HG03460 (cell line): Measurements from ENCODE around the gene TMEM126B.
"Not testable (repeated sequence)": the region's sequence is repeated elsewhere in the genome, so short reads cannot be mapped to it uniquely, and the experiment has no call there.

Experiments used
- ATAC-seq: cut with Tn5 transposase; IDR thresholded peaks from one replicate; pipeline ENCODE4 v1.9.1; 2021; ENCODE audit not compliant: unreplicated experiment

Gene TMEM126B

DNA sequence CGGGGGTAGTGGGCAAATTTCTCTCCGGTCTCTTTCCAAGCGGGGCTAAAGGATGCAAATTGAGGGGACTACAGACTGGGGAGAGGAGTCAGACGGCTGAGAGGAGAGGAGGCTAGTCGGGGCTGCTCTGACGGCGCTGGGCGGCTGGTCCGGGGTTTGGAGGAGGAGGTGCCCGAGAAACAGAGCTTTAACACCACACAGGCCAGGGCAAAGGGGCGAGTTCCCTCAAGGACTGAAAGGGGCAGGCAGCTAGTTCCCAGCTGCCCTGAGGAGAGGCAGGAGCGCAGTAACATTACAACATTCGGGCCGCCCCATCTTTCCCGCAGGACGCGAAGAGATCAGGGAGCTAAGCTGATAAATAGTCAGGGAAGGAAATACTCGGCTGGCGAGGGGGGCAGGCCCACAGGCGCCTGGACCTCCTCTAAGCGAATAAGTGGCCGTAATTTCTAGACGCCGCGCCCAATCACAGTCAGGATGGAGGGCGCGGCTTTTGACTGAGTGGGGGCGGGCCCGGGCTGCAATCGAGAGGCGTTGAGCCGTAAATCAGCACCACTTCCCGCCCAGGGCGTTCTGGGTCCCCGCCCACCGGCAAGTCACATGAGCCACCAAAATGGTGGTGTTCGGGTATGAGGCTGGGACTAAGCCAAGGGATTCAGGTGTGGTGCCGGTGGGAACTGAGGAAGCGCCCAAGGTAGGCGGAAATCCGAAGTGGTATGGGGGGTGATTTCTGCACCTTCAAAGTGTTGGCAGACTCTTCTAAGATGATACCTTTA is at the start of gene TMEM126B:
Gene TMEM126B, plus strand, starts transcription at position 596 of the 773 bp plus-strand sequence. Its CDS starts 15 bp downstream, at position 611.
- peak; percentile 99 for ATAC-seq

DNA sequence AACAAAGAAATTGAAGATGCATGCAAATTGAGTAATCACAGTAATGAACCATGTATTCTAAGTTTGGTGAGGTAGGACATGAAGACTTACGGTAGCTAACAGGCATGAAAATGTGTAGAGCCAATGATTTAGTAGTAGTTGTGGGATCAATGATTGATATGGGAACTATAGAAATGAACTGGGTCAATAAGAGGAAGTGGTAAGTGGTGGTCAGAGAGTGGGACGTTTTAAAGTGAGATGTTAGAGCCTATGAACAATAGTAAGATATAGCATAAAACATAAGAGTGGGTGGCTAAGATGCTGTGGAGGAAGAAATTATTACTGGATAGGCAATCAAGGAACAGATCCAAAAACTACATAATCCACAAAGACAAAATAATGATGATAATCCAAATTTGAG is 46.3 kb upstream of the TMEM126B start:
- ATAC-seq = no peak

DNA sequence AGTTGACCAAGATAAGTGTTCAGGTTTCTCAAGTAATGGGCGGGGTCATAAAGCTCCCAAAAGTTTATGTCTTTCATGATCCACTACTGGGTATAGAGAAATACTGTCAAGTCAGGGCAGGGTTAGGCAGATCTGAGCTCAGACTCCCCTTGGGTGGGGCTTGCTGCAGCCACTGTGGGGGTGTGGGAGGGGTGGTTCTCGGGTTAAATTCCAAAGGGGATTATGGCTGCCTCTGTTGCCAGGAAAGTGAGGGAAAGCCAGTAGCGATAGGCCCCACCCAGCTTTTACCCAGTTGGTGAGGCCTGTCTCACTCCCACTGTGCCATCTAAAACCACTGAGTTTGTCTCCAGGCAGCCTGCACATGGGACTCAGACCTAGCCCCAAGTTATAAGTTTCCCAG is 39.0 kb upstream of the TMEM126B start:
- no peak for ATAC-seq

DNA sequence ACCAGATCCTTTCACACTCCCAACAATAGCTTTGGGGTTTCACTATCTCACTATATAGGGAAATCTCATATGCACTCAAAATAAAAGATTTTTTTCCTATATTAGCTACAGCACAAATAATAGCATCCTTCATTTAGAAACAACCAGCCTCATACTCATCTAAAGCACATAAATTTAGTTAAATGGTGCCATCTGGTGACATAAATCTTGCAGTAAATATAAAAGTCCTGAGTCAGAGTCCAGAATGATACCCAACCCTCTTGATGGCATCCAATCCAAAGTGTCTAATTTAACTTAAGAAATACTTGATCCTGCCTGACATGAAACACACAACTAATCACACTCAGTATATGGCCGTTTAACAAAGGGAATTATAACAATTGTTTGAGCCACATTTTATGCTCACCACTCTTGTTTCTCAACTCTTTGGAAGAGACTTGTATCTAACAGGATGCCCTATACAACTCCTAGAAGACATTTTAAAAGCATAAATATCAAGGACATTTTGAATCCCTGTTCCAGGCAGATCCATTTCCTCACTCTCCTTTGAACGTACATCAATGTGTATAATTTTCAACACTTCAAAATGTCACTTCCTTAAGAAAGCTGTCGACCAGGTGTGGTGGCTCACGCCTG is 37.4 kb upstream of the TMEM126B start:
- no peak for ATAC-seq

DNA sequence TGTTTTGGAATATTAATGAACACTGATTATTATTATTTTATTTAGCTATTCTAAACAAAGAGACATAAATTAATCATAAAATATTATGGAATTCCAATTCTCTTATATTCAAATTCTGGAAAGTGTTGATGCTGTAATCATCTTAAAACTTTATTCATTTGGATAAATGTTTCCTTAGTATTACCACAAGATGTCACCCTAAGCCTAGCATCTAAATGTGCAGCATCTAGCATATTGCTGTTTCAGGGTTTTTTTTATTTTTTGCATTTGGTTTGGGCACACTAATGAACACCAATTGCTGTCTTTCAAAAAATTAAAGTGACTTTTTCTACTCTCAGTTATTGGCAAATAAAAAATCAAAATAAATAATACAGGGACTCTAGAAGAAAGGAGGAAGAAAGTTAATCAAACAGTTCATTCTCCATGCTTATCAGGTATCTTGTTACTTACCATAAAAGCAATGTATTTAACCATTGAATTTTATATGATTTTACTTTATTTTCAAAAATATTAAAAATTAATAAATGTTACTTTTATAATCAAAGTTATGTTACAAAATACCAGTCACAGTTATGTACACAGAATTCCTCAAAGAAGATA is 33.0 kb upstream of the TMEM126B start:
- ATAC-seq = no peak

DNA sequence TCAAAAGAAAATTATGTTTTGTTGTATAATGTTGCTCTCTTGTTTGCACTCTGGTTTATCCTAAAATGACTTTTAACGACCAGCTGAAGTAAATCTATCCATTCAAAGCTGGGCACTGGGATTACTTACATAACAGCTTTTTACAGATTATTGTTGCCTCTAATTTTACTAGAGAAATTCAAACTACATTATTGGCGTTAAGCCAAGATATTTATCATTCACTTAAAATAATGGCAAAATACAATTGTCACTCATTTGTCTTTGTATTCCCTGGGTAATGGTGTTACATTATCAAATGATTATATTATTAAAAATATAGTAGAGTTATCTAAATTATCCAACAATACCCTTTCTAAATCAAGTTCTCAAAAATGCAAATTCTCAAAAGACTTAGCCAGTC is 31.5 kb upstream of the TMEM126B start:
- ATAC-seq = no peak

DNA sequence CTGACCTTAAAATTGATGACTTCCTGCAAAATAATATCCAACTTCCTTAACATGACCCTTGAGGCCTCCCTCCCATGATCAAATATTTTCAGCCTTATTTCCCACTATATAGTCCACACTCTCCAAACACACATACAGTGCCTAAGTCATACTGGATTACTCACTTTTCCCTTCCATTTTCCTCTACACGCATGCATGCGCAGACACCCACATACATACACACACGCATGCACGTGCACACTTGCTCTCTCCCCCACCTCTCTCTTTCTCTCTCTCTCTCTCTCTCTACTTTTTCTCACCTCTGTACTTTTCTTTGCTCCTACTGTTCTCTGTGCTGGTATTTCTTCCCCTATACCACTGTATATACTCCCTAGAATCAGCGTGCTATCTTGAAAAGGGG is 29.3 kb upstream of the TMEM126B start:
- ATAC-seq = no peak

DNA sequence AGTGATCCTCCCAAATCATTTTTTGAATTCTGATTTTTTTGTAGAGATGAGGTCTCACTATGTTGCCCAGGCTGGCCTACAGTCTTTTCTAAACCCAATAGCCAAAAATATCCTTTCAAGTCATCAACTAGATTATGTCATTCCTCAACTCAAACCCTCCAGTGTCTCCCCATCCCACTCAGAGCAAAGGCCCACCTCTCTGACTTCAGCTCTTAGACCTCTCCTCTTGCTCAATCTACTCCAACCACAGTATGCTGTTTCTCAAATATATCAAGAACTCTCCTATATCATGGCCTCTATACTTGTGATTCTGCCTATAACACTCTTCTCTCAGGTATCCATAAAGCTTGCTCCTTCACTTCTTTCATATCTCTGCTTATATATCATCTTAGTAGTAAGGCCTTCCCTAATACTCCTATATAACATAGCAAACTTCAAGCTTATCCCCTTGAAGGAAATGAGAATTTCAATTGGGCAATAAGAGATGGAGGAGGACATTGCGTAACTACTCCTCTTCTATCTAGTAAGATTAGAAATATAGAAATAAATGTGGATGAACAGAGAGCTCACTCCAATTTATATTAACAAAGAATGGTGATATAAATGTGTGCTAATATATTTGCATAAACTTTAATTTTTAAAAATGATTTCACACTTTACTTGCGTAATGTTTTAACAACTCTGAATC is 25.7 kb upstream of the TMEM126B start:
- ATAC-seq = no peak

DNA sequence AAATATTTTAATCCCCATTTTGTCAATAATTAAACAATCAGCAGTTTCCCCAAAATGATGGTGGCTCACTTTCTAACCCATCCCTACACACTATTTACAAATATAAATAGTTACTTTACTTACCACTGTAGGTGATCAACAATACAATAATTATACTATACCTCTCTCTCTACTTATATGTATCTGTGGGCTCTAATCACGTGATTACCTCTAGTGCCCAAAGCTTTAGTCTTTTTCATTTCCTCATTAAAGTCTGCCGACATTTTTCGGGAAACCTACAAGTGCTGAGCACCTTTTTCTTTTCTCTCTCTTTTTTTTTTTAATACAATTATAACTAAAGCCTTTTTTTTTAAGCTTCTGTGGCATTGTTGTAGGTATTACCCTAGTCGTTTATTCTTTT is 25.2 kb upstream of the TMEM126B start:
- no peak for ATAC-seq

DNA sequence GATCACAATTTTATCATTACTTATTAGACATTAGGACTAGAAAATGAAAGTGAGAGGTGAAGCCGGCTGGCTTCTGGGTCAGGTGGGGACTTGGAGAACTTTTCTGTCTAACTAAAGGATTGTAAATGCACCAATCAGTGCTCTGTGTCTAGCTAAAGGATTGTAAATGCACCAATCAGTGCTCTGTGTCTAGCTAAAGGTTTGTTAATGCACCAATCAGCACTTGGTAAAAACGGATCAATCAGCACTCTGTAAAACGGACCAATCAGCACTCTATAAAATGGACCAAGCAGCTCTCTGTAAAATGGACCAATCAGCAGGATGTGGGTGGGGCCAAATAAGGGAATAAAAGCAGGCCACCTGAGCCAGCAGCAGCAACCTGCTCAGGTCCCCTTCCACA is 22.2 kb upstream of the TMEM126B start:
- ATAC-seq = not testable (repeated sequence)

DNA sequence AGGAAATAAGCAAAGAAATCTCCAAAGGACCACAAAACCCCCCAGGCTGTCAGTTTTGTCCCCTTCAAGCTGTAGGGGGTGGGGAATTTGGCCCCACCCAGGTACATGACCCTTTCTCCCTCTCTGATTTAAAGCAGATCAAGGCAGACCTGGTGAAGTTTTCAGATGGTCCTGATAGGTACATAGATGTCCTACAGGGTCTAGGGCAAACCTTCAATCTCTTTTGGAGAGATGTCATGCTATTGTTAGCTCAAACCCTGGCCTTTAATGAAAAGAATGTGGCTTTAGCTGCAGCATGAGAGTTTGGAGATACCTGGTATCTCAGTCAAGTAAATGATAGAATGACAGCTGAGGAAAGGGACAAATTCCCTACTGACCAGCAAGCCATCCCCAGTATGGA is 19.8 kb upstream of the TMEM126B start:
- not testable (repeated sequence) for ATAC-seq

DNA sequence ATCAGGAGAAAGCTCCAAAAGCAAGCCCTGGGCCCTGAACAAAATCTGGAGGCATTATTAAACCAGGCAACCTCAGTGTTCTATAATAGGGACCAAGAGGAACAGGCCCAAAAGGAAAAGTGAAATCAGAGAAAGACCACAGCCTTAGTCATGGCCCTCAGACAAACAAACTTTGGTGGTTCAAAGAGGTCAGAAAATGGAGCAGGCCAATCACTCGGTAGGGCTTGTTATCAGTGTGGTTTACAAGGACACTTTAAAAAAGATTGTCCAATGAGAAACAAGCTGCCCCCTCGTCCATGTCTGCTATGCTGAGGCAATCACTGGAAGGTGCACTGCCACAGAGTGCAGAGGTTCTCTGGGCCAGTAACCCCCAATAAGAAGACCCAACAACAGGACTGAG is 19.1 kb upstream of the TMEM126B start:
- ATAC-seq = not testable (repeated sequence)

DNA sequence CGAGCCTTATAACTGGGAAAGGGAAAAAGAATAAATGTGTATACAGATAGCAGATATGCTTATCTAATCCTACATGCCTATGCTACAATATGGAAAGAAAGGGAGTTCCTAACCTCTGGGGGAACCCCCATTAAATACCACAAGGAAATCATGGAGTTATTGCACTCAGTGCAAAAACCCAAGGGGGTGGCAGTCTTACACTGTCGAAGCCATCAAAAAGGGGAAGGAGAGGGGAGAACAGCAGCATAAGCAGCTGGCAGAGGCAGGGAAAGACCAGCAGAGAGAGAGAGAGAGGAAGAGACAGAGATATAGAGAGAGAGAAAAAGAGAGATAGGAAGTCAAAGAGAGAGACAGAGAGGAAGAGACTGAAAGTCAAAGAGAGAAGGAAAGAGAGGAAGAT is 16.8 kb upstream of the TMEM126B start:
- ATAC-seq = not testable (repeated sequence)

DNA sequence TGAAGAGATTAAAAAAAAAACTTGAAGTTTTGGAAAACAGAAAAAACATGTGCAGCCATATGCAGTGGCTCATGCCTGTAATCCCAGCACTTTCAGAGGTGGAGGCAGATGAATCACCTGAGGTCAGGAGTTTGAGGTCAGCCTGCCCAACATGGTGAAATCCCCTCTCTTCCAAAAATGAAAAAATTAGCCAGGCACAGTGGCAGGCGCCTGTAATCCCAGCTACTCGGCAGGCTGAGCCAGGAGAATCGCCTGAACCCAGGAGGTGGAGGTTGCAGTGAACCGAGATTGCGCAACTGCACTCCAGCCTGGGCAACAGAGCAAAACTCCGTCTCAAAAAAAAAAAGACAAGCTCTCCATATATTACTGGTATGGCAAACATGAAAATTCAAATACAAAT is 8.9 kb upstream of the TMEM126B start:
- no peak for ATAC-seq

DNA sequence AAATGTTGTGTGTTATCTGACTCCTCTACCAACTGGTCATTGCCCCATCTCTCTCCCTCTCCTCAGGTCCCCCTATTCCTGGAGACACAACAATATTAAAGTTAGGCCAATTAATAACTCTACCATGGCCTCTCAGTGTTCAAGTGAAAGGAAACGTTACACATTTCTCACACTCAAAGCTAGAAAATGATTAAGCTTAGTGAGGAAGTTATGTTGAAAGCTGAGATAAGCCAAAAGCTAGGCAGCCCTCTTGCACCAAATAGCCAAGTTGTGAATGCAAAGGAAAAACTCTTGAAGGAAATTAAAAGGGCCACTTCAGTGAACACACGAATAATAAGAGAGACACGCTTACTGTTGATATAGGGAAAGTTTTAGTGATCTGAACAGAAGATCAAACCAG is 8.1 kb upstream of the TMEM126B start:
- no peak for ATAC-seq

DNA sequence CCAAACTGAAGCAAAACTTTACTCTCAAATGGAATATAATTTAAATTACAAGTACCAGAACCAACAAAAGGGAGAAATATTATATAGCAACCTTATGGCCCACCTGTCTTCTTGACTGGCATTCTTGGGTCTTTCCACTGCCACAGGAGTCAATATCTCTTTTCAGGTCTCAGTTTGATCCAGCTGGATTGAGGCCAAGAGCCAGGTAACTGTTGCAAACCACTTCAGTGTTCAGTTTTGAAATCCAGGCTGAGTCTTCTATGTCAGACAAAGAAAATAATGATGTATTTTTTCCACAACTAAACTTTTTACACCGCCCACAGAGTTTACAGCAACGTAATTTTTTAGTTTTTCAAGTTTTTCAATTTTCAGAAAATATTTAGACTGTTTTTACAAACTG is 1.9 kb upstream of the TMEM126B start:
- ATAC-seq = no peak

DNA sequence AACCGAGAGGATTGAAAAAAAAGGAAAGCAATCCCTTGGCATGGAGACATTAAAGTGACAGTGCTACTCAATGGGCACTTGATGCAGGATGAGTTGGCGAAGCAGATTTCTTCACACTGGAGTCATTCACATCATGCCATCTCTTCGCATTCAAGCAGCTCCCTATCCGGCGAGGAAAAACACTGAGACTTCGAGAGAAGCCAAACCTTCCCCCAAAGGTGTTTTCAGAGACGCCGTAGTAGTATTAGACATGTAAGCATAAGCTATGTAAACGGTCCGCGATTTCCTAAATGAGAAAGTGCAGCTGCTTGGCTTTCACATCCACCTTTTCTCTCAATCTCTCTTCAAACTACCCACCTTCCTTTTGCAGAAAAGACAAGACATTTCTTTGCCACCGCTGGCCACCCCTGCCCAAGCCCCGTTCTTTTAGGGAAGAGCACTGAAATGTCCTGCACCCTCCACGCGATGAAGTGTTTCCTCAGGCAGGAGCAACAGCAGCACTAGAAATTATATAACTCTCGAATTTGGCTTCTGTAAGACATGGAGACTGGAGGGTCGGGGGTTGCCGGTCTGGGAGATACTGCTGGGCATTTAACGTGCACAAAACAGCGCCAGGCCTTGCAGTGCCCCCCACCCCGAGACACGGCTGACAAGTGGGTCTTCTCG is 928 bp upstream of the TMEM126B start, which contains the start of gene DLG2:
Gene DLG2, minus strand, starts transcription at position 13 of the 666 bp plus-strand sequence.
- peak; percentile 2 for ATAC-seq

DNA sequence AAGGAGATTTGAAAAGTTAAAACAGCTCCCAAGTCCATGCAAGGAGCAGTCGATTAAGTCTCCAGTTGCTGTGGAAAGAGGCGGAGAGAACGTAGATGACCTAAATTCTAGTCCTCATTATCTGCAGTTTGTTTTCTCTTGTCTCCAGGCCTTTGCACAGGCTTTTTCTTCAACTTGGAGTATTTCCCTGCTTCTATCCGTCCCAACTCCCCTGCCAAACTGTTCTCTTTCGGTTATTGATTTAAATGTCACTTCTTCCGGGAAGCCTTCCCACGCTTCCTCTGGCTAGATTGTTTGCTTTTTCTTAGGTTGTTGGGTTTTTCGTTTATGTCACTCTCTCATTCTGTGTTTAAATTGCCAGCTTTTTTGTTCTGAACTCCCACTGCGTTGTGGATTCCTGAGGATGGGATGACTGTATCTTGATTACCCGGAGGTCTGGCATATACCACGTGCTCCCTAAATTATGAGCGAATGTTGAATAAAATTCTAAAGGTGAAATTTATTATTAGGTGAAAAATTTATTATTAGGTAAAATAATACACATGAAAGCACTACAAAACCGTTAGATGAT is 463 bp downstream of the TMEM126B start:
- peak; percentile 8 for ATAC-seq

DNA sequence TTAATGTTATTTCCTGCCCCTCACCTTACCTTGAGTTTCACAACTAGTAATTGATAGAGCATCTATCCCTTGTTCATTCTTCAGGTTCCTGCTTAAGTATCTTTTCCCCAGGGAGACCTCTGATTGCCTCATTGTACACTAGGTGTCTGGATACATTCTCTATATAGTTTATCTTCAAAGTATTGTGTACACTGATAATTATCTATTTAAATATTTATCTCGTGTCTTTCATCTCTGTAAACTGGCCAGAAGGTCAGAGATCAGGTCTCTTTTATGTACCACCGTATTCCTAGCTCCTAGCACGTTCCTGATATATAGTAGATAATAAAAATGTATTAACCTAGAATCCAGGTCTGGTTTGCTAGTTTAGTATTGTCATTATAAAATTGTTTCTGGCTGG is 6.4 kb downstream of the TMEM126B start:
- ATAC-seq = no peak

DNA sequence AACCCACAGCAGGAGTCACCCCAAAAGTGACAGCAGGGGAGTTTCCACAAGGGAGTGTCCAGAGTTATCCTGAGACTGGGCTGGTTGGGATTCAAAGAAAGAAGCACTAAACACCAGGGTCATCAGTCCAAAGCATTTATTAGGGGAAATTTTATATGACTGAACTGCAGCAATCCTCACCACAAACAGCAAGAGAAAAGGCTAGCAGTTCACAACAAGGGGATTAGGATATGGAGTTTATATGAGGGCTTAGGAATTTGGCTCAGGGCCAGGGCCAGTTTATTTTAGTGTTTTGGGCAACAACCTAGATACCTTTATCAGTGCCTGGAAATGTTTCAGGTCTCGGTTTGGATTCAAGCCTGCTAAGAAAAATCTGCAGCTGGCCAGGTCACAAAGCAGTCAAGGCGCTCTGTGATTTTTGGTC is 14.8 kb downstream of the TMEM126B start:
- no peak for ATAC-seq

DNA sequence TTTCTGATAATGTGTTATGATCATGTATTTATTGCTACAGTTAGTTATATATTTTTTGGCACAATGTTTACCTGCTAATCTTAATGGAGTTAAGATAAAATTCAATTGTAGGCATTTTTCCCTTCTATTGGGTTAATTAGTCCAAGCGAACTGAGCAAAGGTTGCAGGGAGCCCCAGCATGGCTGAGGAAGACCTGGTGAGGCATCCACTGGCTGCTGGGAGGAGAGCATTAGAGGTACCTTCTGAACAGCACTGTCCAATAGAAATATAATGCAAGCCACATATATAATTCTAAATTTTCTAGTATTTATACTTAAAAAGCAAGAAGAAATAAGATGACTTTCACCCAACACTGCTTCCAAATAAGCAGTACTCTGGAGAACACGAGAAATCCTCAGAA is 18.7 kb downstream of the TMEM126B start:
- no peak for ATAC-seq
